RKO (cell line): ENCODE results near the gene FAM193B.

Source experiments
- DNase-seq: peaks from one replicate; pipeline ENCODE4 v3.0.0-alpha.2; 2016; ENCODE audit warnings: low spot score

The FAM193B gene

GRCh38 chr5:177470759-177471536 is 83.4 kb downstream of the FAM193B start:
- peak; percentile 75 for DNase-seq
